ENCODE results near the gene EFEMP2. TPM values are rescaled to one million over a fixed set of nuclear protein-coding genes. Genes with fewer than 3 reads are reported as not detected.

The EFEMP2 gene
- total and polyA plus RNA-seq, 10 of the 15 experiments (the other 5 are each of a cell fraction or from before 2014, with no cell fraction given), result 0.24 to 13.2 (median 1.3) TPM; not detected in 1

- TF ChIP-seq, protein P1, sequence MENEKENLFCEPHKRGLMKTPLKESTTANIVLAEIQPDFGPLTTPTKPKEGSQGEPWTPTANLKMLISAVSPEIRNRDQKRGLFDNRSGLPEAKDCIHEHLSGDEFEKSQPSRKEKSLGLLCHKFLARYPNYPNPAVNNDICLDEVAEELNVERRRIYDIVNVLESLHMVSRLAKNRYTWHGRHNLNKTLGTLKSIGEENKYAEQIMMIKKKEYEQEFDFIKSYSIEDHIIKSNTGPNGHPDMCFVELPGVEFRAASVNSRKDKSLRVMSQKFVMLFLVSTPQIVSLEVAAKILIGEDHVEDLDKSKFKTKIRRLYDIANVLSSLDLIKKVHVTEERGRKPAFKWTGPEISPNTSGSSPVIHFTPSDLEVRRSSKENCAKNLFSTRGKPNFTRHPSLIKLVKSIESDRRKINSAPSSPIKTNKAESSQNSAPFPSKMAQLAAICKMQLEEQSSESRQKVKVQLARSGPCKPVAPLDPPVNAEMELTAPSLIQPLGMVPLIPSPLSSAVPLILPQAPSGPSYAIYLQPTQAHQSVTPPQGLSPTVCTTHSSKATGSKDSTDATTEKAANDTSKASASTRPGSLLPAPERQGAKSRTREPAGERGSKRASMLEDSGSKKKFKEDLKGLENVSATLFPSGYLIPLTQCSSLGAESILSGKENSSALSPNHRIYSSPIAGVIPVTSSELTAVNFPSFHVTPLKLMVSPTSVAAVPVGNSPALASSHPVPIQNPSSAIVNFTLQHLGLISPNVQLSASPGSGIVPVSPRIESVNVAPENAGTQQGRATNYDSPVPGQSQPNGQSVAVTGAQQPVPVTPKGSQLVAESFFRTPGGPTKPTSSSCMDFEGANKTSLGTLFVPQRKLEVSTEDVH (IDR thresholded peaks at IDR 0.05; ENCODE audit: low read depth, partially characterized antibody), result no peak
- no peak for TF ChIP-seq NR2C1 (IDR thresholded peaks at IDR 0.05)
- peak; percentile 48 for TF ChIP-seq MTA2 (IDR thresholded peaks at IDR 0.05; ENCODE audit: low read depth)
- TF ChIP-seq POLR2AphosphoS5 (IDR thresholded peaks at IDR 0.05; ENCODE audit: low read length), result peak; percentile 87
- no peak for TF ChIP-seq SIX5 (IDR thresholded peaks at IDR 0.05; ENCODE audit: low read depth, low read length, severe bottlenecking)
- peak; percentile 67 for TF ChIP-seq RAD51 (IDR thresholded peaks at IDR 0.05)
Observed at GRCh38 chr11:65859812-65860277, 12.8 kb downstream of the EFEMP2 start (continued).

- H3K36me3 ChIP-seq (ENCODE audit: control insufficient read depth in 2 of 2, insufficient read depth in 2 of 2, low read length in 1 of 2), result peaks cover 29 to 35% of the 10 kb centered on the region in 2 experiments
- peaks cover 25% of the 10 kb centered on the region for H3K4me1 ChIP-seq (ENCODE audit: control insufficient read depth, insufficient read depth, low read length)
- FAIRE-seq (peak; percentile 90), ATAC-seq (peak; percentile 78), DNase-seq (ENCODE audit: low read depth, low spot score) (peak; percentile 90)
- peak overlapping the region; percentile 99 for H3K4me2 ChIP-seq (ENCODE audit: control insufficient read depth, insufficient read depth)
- peaks cover 62% of the 10 kb centered on the region for H3K79me2 ChIP-seq (ENCODE audit: control insufficient read depth, insufficient read depth, low read length)
- intact Hi-C loops (cut with micrococcal nuclease; ENCODE audit: unreplicated experiment), result loop anchor here (2.0 to 5.0 kb wide), 2 partner anchors 30 to 193 kb away; partner anchors contain the start of genes FIBP and SF3B2
- no peaks in the 10 kb centered on the region for H3K27me3 ChIP-seq (replicated peaks in 1 of 2; ENCODE audit: control insufficient read depth in 2 of 2, insufficient read depth in 2 of 2, low read length in 1 of 2)
- POLR2A ChIA-PET, result interaction anchor here (0.5 to 5.6 kb wide), 25 partner anchors 11 to 276 kb away, joined by 3 to 155 read pairs (median 6); partner anchors contain the start of genes BANF1, CCDC85B, EFEMP2 and EIF1AD
- H2AFZ ChIP-seq (ENCODE audit: control insufficient read depth, low read depth, low read length), result peak overlapping the region; percentile 74
- in situ Hi-C loops (cut with MboI), result loop anchor here (25.0 kb wide), 1 partner anchor 1622 kb away; the partner anchor contains the start of genes DNAJC4, FKBP2, NUDT22 and PPP1R14B
- no TSS peak for BruUV-seq (replicated peaks)
- peak overlapping the region; percentile 97 for H3K9ac ChIP-seq (ENCODE audit: control insufficient read depth, insufficient read depth, low read length)
- peak overlapping the region; percentile 100 for H3K27ac ChIP-seq (ENCODE audit: control insufficient read depth, insufficient read depth)
- SMC1A ChIA-PET (ENCODE audit: uncharacterized antibody, unreplicated experiment), result interaction anchor here (0.8 to 4.3 kb wide), 14 partner anchors 10 to 204 kb away, joined by 3 to 52 read pairs (median 5); partner anchors contain the start of genes CCDC85B, FIBP, KAT5 and SF3B2
- no peaks in the 10 kb centered on the region for H3K9me3 ChIP-seq (replicated peaks; ENCODE audit: control insufficient read depth, insufficient read depth, low read length)
- H4K20me1 ChIP-seq (ENCODE audit: control insufficient read depth, insufficient read depth), result peaks cover 14% of the 10 kb centered on the region
- 1% methylated on average over 39 of the region's 46 CpGs for WGBS (ENCODE audit: insufficient coverage, insufficient replicate concordance, low lambda C conversion rate, missing lambda C conversion rate)
- CTCF ChIA-PET, result interaction anchor here (0.9 to 5.7 kb wide), 30 partner anchors 9 to 289 kb away, joined by 3 to 146 read pairs (median 4); partner anchors contain the start of genes CCDC85B, CTSW, EFEMP2 and FIBP
- RAD21 ChIA-PET (ENCODE audit: unreplicated experiment), result interaction anchor here (0.6 to 5.0 kb wide), 22 partner anchors 12 to 276 kb away, joined by 3 to 76 read pairs (median 4); partner anchors contain the start of genes BANF1, CCDC85B, EIF1AD and FIBP
- H3K4me3 ChIP-seq, result peak overlapping the region; percentile 85
- TF ChIP-seq NBN (IDR thresholded peaks at IDR 0.05) (no peak), CBFB (IDR thresholded peaks at IDR 0.05; ENCODE audit: low read depth) (peak; percentile 67; the same call in 1 of the 2 replicates), CHD4 (IDR thresholded peaks at IDR 0.05) (no peak), RUNX3 (IDR thresholded peaks at IDR 0.05; ENCODE audit: low read length) (no peak), SMAD5 (IDR thresholded peaks at IDR 0.05; ENCODE audit: low read depth) (peak; percentile 91), SRF (IDR thresholded peaks at IDR 0.05; ENCODE audit: low read depth in 2 of 2, low read length in 2 of 2) (peak; percentile 95 to 99), ZNF207 (IDR thresholded peaks at IDR 0.05; ENCODE audit: borderline replicate concordance) (peak; percentile 7; the same call in 1 of the 2 replicates), NFXL1 (IDR thresholded peaks at IDR 0.05; ENCODE audit: borderline replicate concordance) (no peak), NFYA (IDR thresholded peaks at IDR 0.05; ENCODE audit: borderline replicate concordance, low read depth, low read length) (no peak), NR2C2 (IDR thresholded peaks at IDR 0.05; ENCODE audit: borderline replicate concordance, control insufficient read depth, insufficient read length, low read depth) (no peak), NR2C1 (IDR thresholded peaks at IDR 0.05) (no peak), IRF4 (IDR thresholded peaks at IDR 0.05; ENCODE audit: low read depth, low read length) (no peak), ZBED1 (IDR thresholded peaks at IDR 0.05; ENCODE audit: borderline replicate concordance) (0 out of 2 replicates have a peak, but pooled peaks have one; percentile 35), TARDBP (IDR thresholded peaks at IDR 0.05; ENCODE audit: borderline replicate concordance) (0 out of 2 replicates have a peak, but pooled peaks have one; percentile 65), EED (IDR thresholded peaks at IDR 0.05; ENCODE audit: low read depth) (no peak)
Observed at GRCh38 chr11:65859095-65859811, 13.3 kb downstream of the EFEMP2 start.

All from GM12878 (cell line).